Stimulated activated CD8-positive, alpha-beta memory T cell treated with anti-CD3 and anti-CD28 coated beads, Interleukin-7, amount 100 ng/mL, for 48 hours (primary cell): ENCODE results near the gene EGFL6.
A peak's percentile ranks its signal among the peaks of the same experiment; 100 is the strongest.
"Not testable (repeated sequence)": the region's sequence is repeated elsewhere in the genome, so short reads cannot be mapped to it uniquely, and the experiment has no call there.

Source experiments
- DNase-seq, 2 donors: peaks; one replicate each; pipeline ENCODE4 v3.0.0-alpha.2; 2020; ENCODE audit warnings: low read depth in 1 of 2; ENCODE audit errors: extremely low read depth in 1 of 2

EGFL6 gene

DNA sequence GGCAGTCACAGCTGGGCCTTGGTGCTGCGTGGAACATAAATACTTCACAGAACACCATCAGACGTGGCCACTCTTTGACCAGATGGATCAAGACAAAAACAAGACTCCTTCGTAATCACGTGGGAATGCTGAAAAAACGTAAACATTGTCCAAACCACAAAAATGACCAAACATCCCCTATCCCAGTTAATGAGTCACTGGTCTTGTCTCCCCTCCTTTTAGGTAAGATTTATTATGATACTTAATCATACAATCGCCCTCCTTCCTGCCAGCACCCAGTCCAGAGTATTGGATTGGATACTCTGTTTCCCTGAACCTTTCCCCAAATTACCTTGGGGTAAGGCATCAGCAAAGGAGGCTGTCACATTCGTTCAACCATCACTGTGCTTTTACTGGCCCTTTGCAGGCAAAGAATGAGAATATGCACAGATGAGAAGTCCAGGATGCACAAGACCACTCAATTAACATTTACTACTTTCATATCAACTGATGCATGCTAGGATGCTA is 82.9 kb downstream of the EGFL6 start:
- DNase-seq: no peak

DNA sequence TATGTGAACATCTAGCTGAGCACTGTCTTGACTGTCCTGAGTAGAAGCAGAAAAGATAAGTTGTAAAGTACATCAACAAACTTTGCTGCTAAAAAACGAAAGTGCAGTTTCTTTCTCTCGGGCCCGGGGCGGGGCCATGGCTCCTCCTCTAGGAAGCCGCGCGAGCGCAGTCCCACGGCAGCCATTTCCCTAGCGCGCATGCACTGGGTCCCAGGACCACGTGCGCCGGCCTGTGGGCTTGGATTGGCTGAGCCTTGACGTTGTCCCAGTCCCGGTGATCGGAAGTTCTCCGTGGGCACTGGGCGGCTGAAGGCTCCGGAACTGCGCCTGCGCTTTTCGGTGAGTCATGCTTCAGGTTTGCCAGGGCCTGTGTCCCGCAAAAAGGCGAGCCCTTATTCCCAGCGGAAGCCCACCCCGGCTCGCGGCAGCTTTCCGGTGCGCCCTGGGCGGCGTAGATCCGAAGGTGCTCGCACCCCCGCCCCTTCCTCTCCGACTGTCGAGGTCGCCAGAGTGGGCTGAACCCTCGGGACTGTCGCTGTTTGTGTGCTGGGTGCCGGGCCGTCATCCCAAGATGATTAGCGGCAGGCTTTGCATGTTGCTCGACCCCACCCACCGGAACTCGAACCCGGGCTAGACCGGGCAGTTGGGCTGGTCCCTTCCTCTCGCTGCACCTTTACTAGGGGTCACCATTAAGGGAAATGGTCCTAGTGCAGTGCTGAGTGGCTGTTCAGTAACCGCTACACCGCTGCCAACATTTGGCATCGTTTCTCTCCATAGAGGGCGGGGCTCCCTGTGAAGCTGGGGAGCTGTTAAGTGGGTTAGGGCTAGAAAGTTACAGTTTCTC is 83.7 kb downstream of the EGFL6 start, which contains the start of gene TCEANC:
TSS of gene TCEANC (plus strand) at position 292 of the 844 bp plus-strand sequence. CDS start 9,368 bp downstream, outside the sequence.
- peak; percentile 89 to 95 for DNase-seq

DNA sequence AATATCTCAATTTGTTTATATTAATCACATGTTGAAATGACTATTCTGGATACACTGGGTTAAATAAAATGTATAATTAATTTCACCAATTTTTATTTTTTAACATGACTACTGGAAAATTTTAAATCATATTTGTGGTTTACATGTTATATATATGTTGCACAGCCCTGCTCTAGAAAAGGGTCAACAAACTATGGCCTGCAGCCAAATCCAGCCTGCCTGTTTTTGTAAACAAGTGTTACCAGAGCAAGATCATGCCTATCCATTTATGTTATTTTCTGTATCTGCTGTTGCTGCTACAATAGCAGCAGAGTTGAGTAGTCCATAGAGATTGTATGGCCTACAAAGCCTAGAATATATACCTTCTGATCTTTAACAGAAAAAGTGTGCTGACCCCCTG is 84.7 kb downstream of the EGFL6 start:
- DNase-seq: no peak

DNA sequence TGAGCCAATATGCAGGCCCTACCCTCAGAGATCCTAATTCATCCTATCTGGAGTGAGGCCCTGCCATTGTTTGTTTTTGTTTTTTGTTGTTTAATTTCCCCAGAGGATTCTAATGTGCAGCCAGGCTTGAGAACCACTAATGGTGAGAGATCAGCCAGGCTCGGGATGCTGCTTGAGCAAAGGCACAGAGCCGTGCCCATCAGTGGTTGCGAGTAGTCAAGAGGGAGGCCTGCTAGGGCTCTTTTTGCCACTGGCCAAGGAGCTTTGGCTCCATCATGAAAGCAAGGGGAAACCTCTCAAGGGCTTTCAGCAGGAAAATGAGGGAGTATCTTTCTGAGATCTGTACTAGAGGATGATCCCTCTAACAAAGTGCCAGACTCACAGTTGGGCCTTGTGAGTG is 86.3 kb downstream of the EGFL6 start:
- no peak for DNase-seq

DNA sequence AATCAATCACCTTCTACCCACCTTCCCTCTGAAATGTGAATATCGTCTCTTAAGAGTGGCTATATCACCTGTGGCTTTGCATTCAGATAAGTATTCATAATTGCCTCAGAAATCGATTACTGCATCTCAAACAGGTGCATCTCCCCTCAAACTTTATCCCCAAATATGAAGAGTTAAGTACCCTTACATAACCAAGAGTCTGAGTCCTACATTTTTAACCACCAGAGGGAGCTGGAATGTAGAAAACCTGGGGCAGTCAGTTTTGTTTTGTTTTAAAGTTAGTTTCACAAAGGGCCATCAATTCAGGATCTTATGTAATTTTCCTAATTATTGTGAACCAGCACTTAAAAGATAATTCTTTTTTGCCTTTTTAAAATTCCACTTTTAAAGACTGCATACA is 89.2 kb downstream of the EGFL6 start:
- DNase-seq: no peak

DNA sequence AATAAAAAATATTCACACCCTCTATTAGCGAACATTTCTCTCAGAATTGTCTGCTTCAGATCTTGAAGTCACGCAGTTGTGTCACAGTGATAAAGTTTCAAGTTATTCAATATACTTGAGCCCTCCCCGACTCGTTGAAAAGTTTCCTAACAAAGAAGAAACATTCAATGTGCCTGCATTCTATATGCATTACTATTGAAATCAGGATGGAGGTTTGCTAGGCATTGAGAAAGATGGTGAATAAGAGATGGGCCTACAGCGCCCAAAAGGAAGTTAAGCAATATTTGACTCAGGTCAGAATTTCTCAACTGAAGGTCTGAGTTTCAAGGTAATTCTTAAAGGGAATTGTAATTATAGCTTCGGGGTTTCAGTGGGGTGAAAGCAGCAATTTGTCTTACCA is 89.7 kb downstream of the EGFL6 start:
- no peak for DNase-seq

DNA sequence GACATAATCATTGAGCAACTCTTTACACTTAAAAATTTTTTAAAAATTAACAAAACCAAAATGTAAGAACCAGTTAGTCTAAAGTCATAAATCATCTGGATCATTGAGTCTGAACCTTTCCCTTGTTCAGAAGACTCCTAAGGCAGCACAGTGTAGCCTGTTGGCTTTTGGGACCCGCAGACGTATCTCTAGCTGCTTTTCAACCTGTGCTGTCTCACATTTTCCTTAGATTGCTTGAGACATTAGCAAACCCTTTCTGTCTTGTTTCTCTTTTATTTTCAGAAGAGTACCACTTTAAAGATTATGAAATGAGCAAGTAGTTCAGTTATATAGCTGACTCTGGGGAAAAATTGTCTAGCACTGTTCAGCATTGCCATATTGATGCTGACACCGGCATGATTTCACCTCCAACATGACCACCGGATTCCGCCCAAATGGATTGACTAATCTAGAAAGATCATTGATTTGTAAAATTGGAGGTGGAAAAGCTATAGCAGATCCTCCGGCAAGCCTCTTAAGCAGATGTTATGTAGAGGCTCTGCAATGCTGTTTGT is 92.4 kb downstream of the EGFL6 start:
- DNase-seq: no peak

DNA sequence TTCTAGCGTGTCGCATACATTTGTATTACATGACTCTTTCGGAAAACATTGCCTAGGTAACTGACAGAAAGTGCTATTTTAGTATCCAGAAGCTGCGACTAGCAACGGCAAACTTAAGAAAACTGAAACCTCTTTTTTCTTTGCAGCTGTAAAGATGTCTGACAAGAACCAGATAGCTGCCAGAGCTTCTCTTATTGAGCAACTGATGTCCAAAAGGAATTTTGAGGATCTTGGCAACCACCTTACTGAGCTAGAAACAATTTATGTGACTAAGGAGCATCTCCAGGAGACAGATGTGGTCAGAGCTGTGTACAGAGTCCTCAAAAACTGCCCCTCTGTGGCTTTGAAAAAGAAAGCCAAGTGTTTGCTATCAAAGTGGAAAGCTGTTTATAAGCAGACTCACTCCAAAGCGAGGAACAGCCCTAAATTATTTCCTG is 93.0 kb downstream of the EGFL6 start:
- DNase-seq: no peak

DNA sequence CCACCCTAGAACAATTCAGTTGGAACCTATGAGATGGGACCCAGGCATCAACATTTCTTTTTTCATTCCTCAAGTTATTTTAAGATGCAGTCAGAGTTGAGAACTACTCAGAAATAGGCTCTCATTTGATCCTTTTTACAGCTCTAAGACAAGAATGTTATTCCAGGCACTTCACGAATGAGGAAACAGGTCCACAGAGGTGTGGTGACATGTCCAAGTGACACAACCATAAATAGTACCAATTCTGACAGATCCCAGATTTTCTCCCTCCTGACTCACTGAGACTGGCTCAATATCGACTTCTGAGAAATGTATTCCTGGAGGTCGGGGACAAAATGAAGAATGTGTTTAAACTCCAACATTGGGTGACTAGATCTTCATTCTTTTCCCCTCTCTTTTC is 94.6 kb downstream of the EGFL6 start:
- DNase-seq: no peak

DNA sequence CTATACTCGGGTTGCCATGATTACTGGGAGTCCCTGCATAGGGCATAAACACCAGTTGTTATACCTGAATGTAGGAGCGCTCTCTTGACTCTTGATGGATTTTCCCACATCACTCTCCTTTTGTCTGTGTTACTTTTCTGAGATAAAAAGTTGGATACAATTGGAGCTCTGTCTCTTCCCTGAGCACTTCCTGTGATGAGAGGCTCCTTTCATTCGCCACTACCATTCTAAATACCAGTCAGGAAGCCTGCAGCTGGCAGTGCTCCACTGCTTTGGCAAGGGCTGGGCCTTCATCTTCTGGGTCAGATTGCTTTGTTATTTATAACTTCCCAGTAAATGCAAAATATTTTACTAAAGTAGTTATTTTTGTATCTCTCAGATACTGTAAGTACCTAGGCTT is 97.4 kb downstream of the EGFL6 start:
- DNase-seq: no peak

DNA sequence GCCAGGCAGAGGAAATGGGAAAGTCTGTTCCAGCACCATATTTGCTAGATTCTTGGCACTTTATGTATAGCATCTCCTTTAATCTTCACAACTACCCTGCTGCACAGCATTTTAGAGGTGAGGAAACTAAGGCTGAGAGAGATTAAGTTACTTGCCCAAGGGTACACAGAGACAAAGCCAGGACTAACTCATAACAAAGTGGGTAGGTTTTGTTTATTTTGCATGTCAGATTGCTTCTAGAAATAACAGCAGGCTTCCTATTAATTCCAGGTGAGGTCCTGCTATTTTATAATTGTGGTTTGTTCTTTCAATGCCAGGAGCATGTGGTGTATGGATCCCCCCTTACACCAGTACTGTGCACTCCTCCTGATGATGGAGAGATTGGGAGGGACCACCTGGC is 98.5 kb downstream of the EGFL6 start:
- DNase-seq: no peak

DNA sequence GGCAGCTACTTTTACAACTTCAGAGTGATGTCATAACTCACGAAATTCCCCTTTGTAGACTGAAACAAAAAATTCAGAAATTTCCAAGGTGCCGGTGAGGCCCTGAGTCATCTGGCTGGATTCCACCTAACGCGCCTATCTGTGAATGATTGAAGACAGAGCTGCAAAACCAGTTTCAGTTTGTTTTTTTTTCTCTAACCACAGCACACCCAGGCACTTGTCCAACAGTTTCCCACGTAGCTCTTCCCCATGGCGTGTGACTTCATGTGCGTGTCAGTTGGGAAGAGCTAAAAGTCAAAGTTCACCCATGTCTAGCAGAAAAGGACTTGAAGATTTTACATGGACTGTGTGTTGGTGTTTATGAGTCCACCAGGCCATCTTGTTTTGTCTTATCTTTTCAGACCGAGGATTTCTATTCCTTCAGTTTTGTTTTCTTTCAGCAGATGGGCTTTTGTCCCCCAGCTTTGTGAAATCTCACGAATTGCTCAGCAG is 99.9 kb downstream of the EGFL6 start:
- DNase-seq: peak in 1 of 2 donors; percentile 39

DNA sequence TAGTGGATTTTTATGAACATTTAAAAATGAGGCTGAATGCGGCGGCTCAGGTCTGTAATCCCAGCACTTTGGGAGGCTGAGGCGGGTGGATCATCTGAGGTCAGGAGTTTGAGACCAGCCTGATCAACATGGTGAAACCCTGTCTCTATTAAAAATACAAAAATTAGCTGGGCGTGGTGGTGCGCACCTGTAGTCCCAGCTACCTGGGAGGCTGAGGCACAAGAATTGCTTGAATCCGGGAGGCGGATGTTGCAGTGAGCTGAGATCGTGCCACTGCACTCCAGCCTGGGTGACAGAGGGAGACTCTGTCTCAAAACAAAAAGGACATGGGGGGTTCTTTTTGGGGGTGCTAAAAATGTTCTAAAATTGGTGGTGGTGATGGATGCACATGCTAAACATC is 100.4 kb downstream of the EGFL6 start:
- DNase-seq: not testable (repeated sequence)

DNA sequence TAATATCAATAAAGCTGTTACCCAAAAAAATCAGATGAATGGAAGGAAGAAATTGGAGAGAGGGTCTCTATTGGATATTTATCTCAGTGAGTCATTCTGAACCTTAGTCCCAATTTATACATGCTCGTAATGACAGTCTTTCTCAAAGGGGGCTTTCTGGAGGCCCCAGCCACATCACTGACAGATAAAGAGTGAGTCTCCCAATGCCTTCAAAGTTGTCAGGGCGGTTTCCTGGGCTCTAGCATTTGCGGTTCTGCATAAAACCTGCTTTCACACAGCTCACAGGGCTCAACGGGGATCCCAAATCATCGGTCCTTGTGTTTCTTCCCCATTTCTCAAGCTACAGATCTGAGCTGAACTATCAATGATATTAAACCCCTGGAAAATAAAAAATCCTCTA is 100.8 kb downstream of the EGFL6 start:
- DNase-seq: no peak

DNA sequence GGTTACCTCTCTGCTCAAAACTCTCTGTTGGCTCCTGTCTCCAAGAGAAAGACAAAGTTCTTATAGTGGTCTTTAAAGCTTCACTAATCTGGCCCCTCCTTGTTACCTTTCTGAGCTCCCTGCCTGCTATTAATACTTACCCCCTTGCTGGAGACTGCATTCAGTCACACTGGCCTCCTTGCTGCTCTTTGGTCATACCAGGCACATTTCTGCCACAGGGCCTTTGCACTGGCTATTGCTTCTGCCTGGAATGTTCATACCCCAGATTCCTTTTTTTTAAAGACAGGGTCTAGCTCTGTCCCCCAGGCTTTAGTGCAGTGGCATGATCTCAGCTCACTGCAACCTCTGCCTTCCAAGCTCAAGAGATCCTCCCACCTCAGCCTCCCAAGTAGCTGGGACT is 103.6 kb downstream of the EGFL6 start:
- DNase-seq: no peak

DNA sequence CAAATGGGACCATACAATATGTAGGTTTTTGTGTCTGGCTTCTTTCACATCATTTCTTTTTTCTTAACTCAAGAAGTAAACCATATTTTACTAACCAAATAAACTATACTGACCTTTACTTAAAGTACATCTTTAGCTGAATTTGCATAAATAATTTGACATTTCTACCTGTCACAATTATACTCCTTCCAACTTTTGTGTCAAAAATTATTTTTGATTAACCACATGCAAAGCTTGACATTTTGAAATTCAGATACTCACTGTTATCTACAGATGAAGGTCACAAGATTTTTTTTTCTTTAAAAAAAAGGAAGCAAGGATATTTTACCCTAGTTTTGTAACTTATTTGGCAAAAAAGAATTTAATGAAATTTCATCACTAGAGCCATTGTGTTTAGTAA is 107.5 kb downstream of the EGFL6 start:
- no peak for DNase-seq

DNA sequence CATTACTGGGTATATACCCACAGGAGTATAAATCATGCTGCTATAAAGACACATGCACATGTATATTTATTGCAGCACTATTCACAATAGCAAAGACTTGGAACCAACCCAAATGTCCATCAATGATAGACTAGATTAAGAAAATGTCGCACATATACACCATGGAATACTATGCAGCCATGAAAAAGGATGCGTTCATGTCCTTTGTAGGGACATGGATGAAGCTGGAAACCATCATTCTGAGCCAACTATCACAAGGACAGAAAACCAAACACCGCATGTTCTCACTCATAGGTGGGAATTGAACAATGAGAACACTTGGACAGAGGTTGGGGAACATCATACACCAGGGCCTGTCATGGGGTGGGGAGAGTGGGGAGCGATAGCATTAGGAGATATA is 110.3 kb downstream of the EGFL6 start:
- not testable (repeated sequence) for DNase-seq

DNA sequence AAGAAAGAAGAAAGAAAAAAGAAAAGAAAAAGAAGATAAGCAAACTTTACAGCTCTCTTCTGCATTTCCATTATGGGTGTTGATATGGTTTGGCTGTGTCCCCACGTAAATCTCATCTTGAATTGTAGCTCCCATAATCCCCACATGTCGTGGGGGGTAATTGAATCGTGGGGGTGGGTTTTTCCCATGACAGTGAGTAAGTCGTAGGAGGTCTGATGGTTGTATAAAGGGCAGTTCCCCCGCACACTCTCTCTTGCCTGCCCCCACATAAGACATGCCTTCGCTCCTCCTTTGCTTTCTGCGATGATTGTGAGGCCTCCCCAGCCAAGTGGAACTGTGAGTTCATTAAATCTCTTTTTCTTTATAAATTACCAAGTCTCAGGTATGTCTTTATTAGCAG is 112.2 kb downstream of the EGFL6 start:
- no peak for DNase-seq
